Measurements from ENCODE around the gene HPN.

Gene HPN

DNA sequence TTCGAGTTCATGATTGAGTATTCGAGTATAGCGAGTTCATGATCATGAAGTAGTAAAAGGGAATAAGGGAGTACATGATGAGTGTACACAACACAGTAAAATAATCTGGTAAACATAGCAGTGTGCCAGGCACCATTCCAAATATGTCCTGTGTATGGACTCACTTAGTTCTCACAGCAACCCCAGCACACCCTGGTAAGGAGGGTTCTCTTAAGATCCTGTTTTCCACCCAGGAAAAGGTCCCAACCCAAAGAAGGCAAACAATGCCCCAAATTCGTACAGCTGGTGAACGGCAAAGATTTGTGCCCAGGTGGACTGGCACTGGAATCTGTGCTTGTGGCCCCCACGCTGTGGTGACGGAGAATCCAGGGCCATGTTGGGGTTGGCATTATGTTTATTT is 21.4 kb downstream of the HPN start:
- Histone ChIP-seq H3K14ac (ENCODE audit: low read length) (no peak overlapping the region), H3K4ac (ENCODE audit: low read length) (no peak overlapping the region), H2BK15ac (ENCODE audit: low read length) (no peak overlapping the region), H3K4me1 (ENCODE audit: control insufficient read depth in 2 of 2, insufficient read depth in 1 of 2, low read depth in 1 of 2, low read length in 2 of 2) (no peaks in the 10 kb centered on the region), H3K4me2 (ENCODE audit: insufficient read depth, low read length, poor library complexity, severe bottlenecking) (no peak overlapping the region), H3K9ac (ENCODE audit: low read depth, low read length, poor library complexity) (no peak overlapping the region), H3K79me1 (ENCODE audit: low read depth, low read length) (no peaks in the 10 kb centered on the region), H3K9me3 (replicated peaks in 1 of 2; ENCODE audit: control insufficient read depth in 2 of 2, insufficient read depth in 1 of 2, low read depth in 1 of 2, low read length in 2 of 2) (no peaks in the 10 kb centered on the region), H2BK12ac (ENCODE audit: low read length) (no peak overlapping the region), H2BK5ac (ENCODE audit: low read length) (no peak overlapping the region), H2BK120ac (ENCODE audit: low read depth, low read length) (no peak overlapping the region), H3K18ac (ENCODE audit: low read length) (no peak overlapping the region), H4K8ac (ENCODE audit: low read depth, low read length) (no peak overlapping the region), H3K27ac (replicated peaks; ENCODE audit: low read length) (no peak overlapping the region), H4K91ac (ENCODE audit: low read depth, low read length, poor library complexity) (no peak overlapping the region), H2AFZ (ENCODE audit: low read length) (no peak overlapping the region), H3K27me3 (ENCODE audit: control insufficient read depth in 3 of 3, insufficient read depth in 3 of 3, low read depth in 1 of 3, low read length in 3 of 3) (no peaks in the 10 kb centered on the region), H3K23ac (ENCODE audit: low read depth, low read length, poor library complexity) (no peak overlapping the region), H2AK5ac (ENCODE audit: low read depth, low read length) (no peak overlapping the region), H3K4me3 (ENCODE audit: low read length in 2 of 2) (no peak overlapping the region), H3K36me3 (replicated peaks in 1 of 2; ENCODE audit: control insufficient read depth in 2 of 2, insufficient read depth in 2 of 2, low read length in 2 of 2) (no peaks in the 10 kb centered on the region)
- no CpG with 5 or more reads among the region's 7 CpGs for WGBS, 2 donors (ENCODE audit: extremely low coverage in 2 of 2, insufficient read length in 2 of 2, insufficient replicate concordance in 1 of 2)
- DNase-seq (ENCODE audit: low spot score): no peak

GRCh38 chr19:35063940-35064818 is 22.7 kb downstream of the HPN start:
- no peak overlapping the region for H4K8ac ChIP-seq (ENCODE audit: low read depth, low read length)
- no peak overlapping the region for H2AFZ ChIP-seq (ENCODE audit: low read length)
- no peak overlapping the region for H2BK12ac ChIP-seq (ENCODE audit: low read length)
- H3K27ac ChIP-seq (replicated peaks; ENCODE audit: low read length): no peak overlapping the region
- DNase-seq (ENCODE audit: low spot score): no peak
- no CpG with 5 or more reads among the region's 10 CpGs for WGBS, 2 donors (ENCODE audit: extremely low coverage in 2 of 2, insufficient read length in 2 of 2, insufficient replicate concordance in 1 of 2)
- H3K23ac ChIP-seq (ENCODE audit: low read depth, low read length, poor library complexity): no peak overlapping the region
- H3K18ac ChIP-seq (ENCODE audit: low read length): no peak overlapping the region
- H3K4me2 ChIP-seq (ENCODE audit: insufficient read depth, low read length, poor library complexity, severe bottlenecking): no peak overlapping the region
- no peaks in the 10 kb centered on the region for H3K9me3 ChIP-seq (replicated peaks in 1 of 2; ENCODE audit: control insufficient read depth in 2 of 2, insufficient read depth in 1 of 2, low read depth in 1 of 2, low read length in 2 of 2)
- H3K36me3 ChIP-seq (replicated peaks in 1 of 2; ENCODE audit: control insufficient read depth in 2 of 2, insufficient read depth in 2 of 2, low read length in 2 of 2): no peaks in the 10 kb centered on the region
- no peak overlapping the region for H2BK5ac ChIP-seq (ENCODE audit: low read length)
- H2BK15ac ChIP-seq (ENCODE audit: low read length): no peak overlapping the region
- no peaks in the 10 kb centered on the region for H3K27me3 ChIP-seq (ENCODE audit: control insufficient read depth in 3 of 3, insufficient read depth in 3 of 3, low read depth in 1 of 3, low read length in 3 of 3)
- peaks cover 0 to 8% of the 10 kb centered on the region in 2 donors for H3K4me1 ChIP-seq (ENCODE audit: control insufficient read depth in 2 of 2, insufficient read depth in 1 of 2, low read depth in 1 of 2, low read length in 2 of 2)
- no peak overlapping the region for H3K4me3 ChIP-seq (ENCODE audit: low read length in 2 of 2)
- H2AK5ac ChIP-seq (ENCODE audit: low read depth, low read length): no peak overlapping the region
- no peak overlapping the region for H3K4ac ChIP-seq (ENCODE audit: low read length)
- H4K91ac ChIP-seq (ENCODE audit: low read depth, low read length, poor library complexity): no peak overlapping the region
- H3K9ac ChIP-seq (ENCODE audit: low read depth, low read length, poor library complexity): no peak overlapping the region
- no peaks in the 10 kb centered on the region for H3K79me1 ChIP-seq (ENCODE audit: low read depth, low read length)
- no peak overlapping the region for H2BK120ac ChIP-seq (ENCODE audit: low read depth, low read length)
- H3K14ac ChIP-seq (ENCODE audit: low read length): no peak overlapping the region

- Histone ChIP-seq H2BK5ac (ENCODE audit: low read length) (no peak overlapping the region), H3K4me1 (ENCODE audit: control insufficient read depth in 2 of 2, insufficient read depth in 1 of 2, low read depth in 1 of 2, low read length in 2 of 2) (peaks cover 0 to 8% of the 10 kb centered on the region in 2 donors), H3K27me3 (ENCODE audit: control insufficient read depth in 3 of 3, insufficient read depth in 3 of 3, low read depth in 1 of 3, low read length in 3 of 3) (no peaks in the 10 kb centered on the region), H2BK15ac (ENCODE audit: low read length) (peak overlapping the region; percentile 37), H3K14ac (ENCODE audit: low read length) (no peak overlapping the region), H3K36me3 (replicated peaks in 1 of 2; ENCODE audit: control insufficient read depth in 2 of 2, insufficient read depth in 2 of 2, low read length in 2 of 2) (no peaks in the 10 kb centered on the region), H3K9me3 (replicated peaks in 1 of 2; ENCODE audit: control insufficient read depth in 2 of 2, insufficient read depth in 1 of 2, low read depth in 1 of 2, low read length in 2 of 2) (peaks cover 0 to 2% of the 10 kb centered on the region in 2 donors), H3K4ac (ENCODE audit: low read length) (no peak overlapping the region), H3K18ac (ENCODE audit: low read length) (no peak overlapping the region), H2AFZ (ENCODE audit: low read length) (no peak overlapping the region), H3K27ac (replicated peaks; ENCODE audit: low read length) (no peak overlapping the region), H3K4me2 (ENCODE audit: insufficient read depth, low read length, poor library complexity, severe bottlenecking) (no peak overlapping the region), H3K9ac (ENCODE audit: low read depth, low read length, poor library complexity) (no peak overlapping the region), H2AK5ac (ENCODE audit: low read depth, low read length) (peak overlapping the region; percentile 54), H3K23ac (ENCODE audit: low read depth, low read length, poor library complexity) (no peak overlapping the region), H2BK12ac (ENCODE audit: low read length) (no peak overlapping the region), H3K79me1 (ENCODE audit: low read depth, low read length) (no peaks in the 10 kb centered on the region), H4K91ac (ENCODE audit: low read depth, low read length, poor library complexity) (no peak overlapping the region), H2BK120ac (ENCODE audit: low read depth, low read length) (no peak overlapping the region), H4K8ac (ENCODE audit: low read depth, low read length) (no peak overlapping the region), H3K4me3 (ENCODE audit: low read length in 2 of 2) (no peak overlapping the region)
- WGBS, 2 donors (ENCODE audit: extremely low coverage in 2 of 2, insufficient read length in 2 of 2, insufficient replicate concordance in 1 of 2): no CpG with 5 or more reads among the region's 10 CpGs
- no peak for DNase-seq (ENCODE audit: low spot score)
Measured at GRCh38 chr19:35065574-35065973, 24.1 kb downstream of the HPN start.

GRCh38 chr19:35066121-35066520 is 24.6 kb downstream of the HPN start:
- no peaks in the 10 kb centered on the region for H3K27me3 ChIP-seq (ENCODE audit: control insufficient read depth in 3 of 3, insufficient read depth in 3 of 3, low read depth in 1 of 3, low read length in 3 of 3)
- peaks cover 0 to 8% of the 10 kb centered on the region in 2 donors for H3K4me1 ChIP-seq (ENCODE audit: control insufficient read depth in 2 of 2, insufficient read depth in 1 of 2, low read depth in 1 of 2, low read length in 2 of 2)
- no peak overlapping the region for H3K27ac ChIP-seq (replicated peaks; ENCODE audit: low read length)
- H3K4ac ChIP-seq (ENCODE audit: low read length): no peak overlapping the region
- H3K18ac ChIP-seq (ENCODE audit: low read length): no peak overlapping the region
- H2BK15ac ChIP-seq (ENCODE audit: low read length): peak overlapping the region; percentile 37
- no peak overlapping the region for H2BK120ac ChIP-seq (ENCODE audit: low read depth, low read length)
- no peaks in the 10 kb centered on the region for H3K79me1 ChIP-seq (ENCODE audit: low read depth, low read length)
- no CpG with 5 or more reads among the region's 15 CpGs for WGBS, 2 donors (ENCODE audit: extremely low coverage in 2 of 2, insufficient read length in 2 of 2, insufficient replicate concordance in 1 of 2)
- H2AFZ ChIP-seq (ENCODE audit: low read length): no peak overlapping the region
- peak overlapping the region; percentile 54 for H2AK5ac ChIP-seq (ENCODE audit: low read depth, low read length)
- no peak overlapping the region for H2BK5ac ChIP-seq (ENCODE audit: low read length)
- H3K4me3 ChIP-seq (ENCODE audit: low read length in 2 of 2): no peak overlapping the region
- no peak overlapping the region for H3K23ac ChIP-seq (ENCODE audit: low read depth, low read length, poor library complexity)
- H4K91ac ChIP-seq (ENCODE audit: low read depth, low read length, poor library complexity): no peak overlapping the region
- no peak overlapping the region for H3K14ac ChIP-seq (ENCODE audit: low read length)
- H3K9me3 ChIP-seq (replicated peaks in 1 of 2; ENCODE audit: control insufficient read depth in 2 of 2, insufficient read depth in 1 of 2, low read depth in 1 of 2, low read length in 2 of 2): peaks cover 0 to 3% of the 10 kb centered on the region in 2 donors
- H4K8ac ChIP-seq (ENCODE audit: low read depth, low read length): no peak overlapping the region
- H2BK12ac ChIP-seq (ENCODE audit: low read length): no peak overlapping the region
- H3K4me2 ChIP-seq (ENCODE audit: insufficient read depth, low read length, poor library complexity, severe bottlenecking): no peak overlapping the region
- no peaks in the 10 kb centered on the region for H3K36me3 ChIP-seq (replicated peaks in 1 of 2; ENCODE audit: control insufficient read depth in 2 of 2, insufficient read depth in 2 of 2, low read length in 2 of 2)
- no peak overlapping the region for H3K9ac ChIP-seq (ENCODE audit: low read depth, low read length, poor library complexity)
- no peak for DNase-seq (ENCODE audit: low spot score)
